GM11168 (cell line): ENCODE data around the gene TMEM37.

Source experiments
- in situ Hi-C: fragments of 300-500 bp; cut with MboI; formaldehyde crosslinking; loops from one replicate; pipeline ENCODE4 v1.12.0; 2022; ENCODE audit warnings: low sequenced_read_pairs; ENCODE audit not compliant: unreplicated experiment

Gene TMEM37

GRCh38 chr2:119474371-119475224, 42.9 kb downstream of the TMEM37 start:
- in situ Hi-C loops: loop anchor here (10.0 kb wide), 1 partner anchor 70 kb away; no protein-coding TSS in a partner anchor

- in situ Hi-C loops: loop anchor here (10.0 kb wide), 1 partner anchor 71 kb away; no protein-coding TSS in a partner anchor
These were observed 43.7 kb downstream of the TMEM37 start for GRCh38 chr2:119475225-119475856.

GRCh38 chr2:119475857-119476244, 44.2 kb downstream of the TMEM37 start:
- in situ Hi-C loops: loop anchor here (10.0 kb wide), 1 partner anchor 71 kb away; no protein-coding TSS in a partner anchor

GRCh38 chr2:119476301-119477112, 44.9 kb downstream of the TMEM37 start:
- in situ Hi-C loops: loop anchor here (10.0 kb wide), 1 partner anchor 72 kb away; no protein-coding TSS in a partner anchor

GRCh38 chr2:119477113-119477505, 45.5 kb downstream of the TMEM37 start:
- in situ Hi-C loops: loop anchor here (10.0 kb wide), 1 partner anchor 72 kb away; no protein-coding TSS in a partner anchor

- in situ Hi-C loops: loop anchor here (10.0 kb wide), 1 partner anchor 74 kb away; no protein-coding TSS in a partner anchor
These were observed 46.7 kb downstream of the TMEM37 start for GRCh38 chr2:119478188-119478977.

GRCh38 chr2:119478978-119479295, 47.3 kb downstream of the TMEM37 start:
- in situ Hi-C loops: loop anchor here (10.0 kb wide), 1 partner anchor 74 kb away; no protein-coding TSS in a partner anchor

GRCh38 chr2:119480184-119480583, 48.5 kb downstream of the TMEM37 start:
- in situ Hi-C loops: no loop called here

- in situ Hi-C loops: no loop called here
These were observed 49.1 kb downstream of the TMEM37 start for GRCh38 chr2:119480718-119481142.

GRCh38 chr2:119481501-119482455, 50.1 kb downstream of the TMEM37 start:
- in situ Hi-C loops: no loop called here

- in situ Hi-C loops: no loop called here
These were observed 51.1 kb downstream of the TMEM37 start for GRCh38 chr2:119482481-119483394.

GRCh38 chr2:119483395-119483753, 51.7 kb downstream of the TMEM37 start:
- in situ Hi-C loops: no loop called here

- in situ Hi-C loops: no loop called here
These were observed 52.5 kb downstream of the TMEM37 start for GRCh38 chr2:119483896-119484718.

GRCh38 chr2:119484834-119485233, 53.2 kb downstream of the TMEM37 start:
- in situ Hi-C loops: no loop called here

GRCh38 chr2:119485336-119486110, 53.9 kb downstream of the TMEM37 start:
- in situ Hi-C loops: no loop called here

- in situ Hi-C loops: no loop called here
These were observed 54.7 kb downstream of the TMEM37 start for GRCh38 chr2:119486196-119486827.
